ENCODE measurements around the gene PRKCA. TPM values are rescaled to one million over a fixed set of nuclear protein-coding genes. Genes with fewer than 3 reads are reported as not detected.

Gene PRKCA
- total RNA-seq, 3 donors from 2014 or later: 5.1 to 10.5 (median 6.6) TPM

- intact Hi-C loops (cut with DNase I; ENCODE audit: low total_unique reads): no loop called here
- Histone ChIP-seq H3K9me3 (no peaks in the 10 kb centered on the region), H3K27ac (no peak overlapping the region), H3K27me3 (no peaks in the 10 kb centered on the region), H3K36me3 (no peaks in the 10 kb centered on the region), H3K4me3 (no peak overlapping the region), H3K4me1 (no peaks in the 10 kb centered on the region)
- TF ChIP-seq POLR2AphosphoS5 (IDR thresholded peaks at IDR 0.05) (no peak), POLR2A (IDR thresholded peaks at IDR 0.05) (no peak), CTCF (IDR thresholded peaks at IDR 0.05) (no peak)
- no peak for DNase-seq (ENCODE audit: low spot score in 2 of 2)
Measured at GRCh38 chr17:66638707-66639479, 336.5 kb downstream of the PRKCA start.

- DNase-seq (ENCODE audit: low spot score in 2 of 2): no peak
- no peaks in the 10 kb centered on the region for H3K4me1 ChIP-seq
- no peaks in the 10 kb centered on the region for H3K9me3 ChIP-seq
- no peak overlapping the region for H3K27ac ChIP-seq
- no peak overlapping the region for H3K4me3 ChIP-seq
- no peaks in the 10 kb centered on the region for H3K36me3 ChIP-seq
- intact Hi-C loops (cut with DNase I; ENCODE audit: low total_unique reads): no loop called here
- no peak for TF ChIP-seq POLR2A (IDR thresholded peaks at IDR 0.05)
- TF ChIP-seq POLR2AphosphoS5 (IDR thresholded peaks at IDR 0.05): no peak
- TF ChIP-seq CTCF (IDR thresholded peaks at IDR 0.05): no peak
- H3K27me3 ChIP-seq: no peaks in the 10 kb centered on the region
Measured at GRCh38 chr17:66643815-66644710, 341.6 kb downstream of the PRKCA start.

GRCh38 chr17:66645259-66645658, 342.8 kb downstream of the PRKCA start:
- intact Hi-C loops (cut with DNase I; ENCODE audit: low total_unique reads): no loop called here
- Histone ChIP-seq H3K27ac (no peak overlapping the region), H3K36me3 (no peaks in the 10 kb centered on the region), H3K4me1 (no peaks in the 10 kb centered on the region), H3K9me3 (no peaks in the 10 kb centered on the region), H3K27me3 (no peaks in the 10 kb centered on the region), H3K4me3 (no peak overlapping the region)
- DNase-seq (ENCODE audit: low spot score in 2 of 2): no peak
- TF ChIP-seq POLR2A (IDR thresholded peaks at IDR 0.05): no peak
- TF ChIP-seq CTCF (IDR thresholded peaks at IDR 0.05): no peak
- no peak for TF ChIP-seq POLR2AphosphoS5 (IDR thresholded peaks at IDR 0.05)

GRCh38 chr17:66647391-66647983, 345.1 kb downstream of the PRKCA start:
- no peaks in the 10 kb centered on the region for H3K36me3 ChIP-seq
- H3K27ac ChIP-seq: no peak overlapping the region
- no peaks in the 10 kb centered on the region for H3K27me3 ChIP-seq
- no peaks in the 10 kb centered on the region for H3K4me1 ChIP-seq
- intact Hi-C loops (cut with DNase I; ENCODE audit: low total_unique reads): no loop called here
- H3K9me3 ChIP-seq: no peaks in the 10 kb centered on the region
- DNase-seq (ENCODE audit: low spot score in 2 of 2): no peak
- TF ChIP-seq CTCF (IDR thresholded peaks at IDR 0.05): no peak
- H3K4me3 ChIP-seq: no peak overlapping the region
